ENCODE results near the gene PLXNA2.

PLXNA2 gene

DNA sequence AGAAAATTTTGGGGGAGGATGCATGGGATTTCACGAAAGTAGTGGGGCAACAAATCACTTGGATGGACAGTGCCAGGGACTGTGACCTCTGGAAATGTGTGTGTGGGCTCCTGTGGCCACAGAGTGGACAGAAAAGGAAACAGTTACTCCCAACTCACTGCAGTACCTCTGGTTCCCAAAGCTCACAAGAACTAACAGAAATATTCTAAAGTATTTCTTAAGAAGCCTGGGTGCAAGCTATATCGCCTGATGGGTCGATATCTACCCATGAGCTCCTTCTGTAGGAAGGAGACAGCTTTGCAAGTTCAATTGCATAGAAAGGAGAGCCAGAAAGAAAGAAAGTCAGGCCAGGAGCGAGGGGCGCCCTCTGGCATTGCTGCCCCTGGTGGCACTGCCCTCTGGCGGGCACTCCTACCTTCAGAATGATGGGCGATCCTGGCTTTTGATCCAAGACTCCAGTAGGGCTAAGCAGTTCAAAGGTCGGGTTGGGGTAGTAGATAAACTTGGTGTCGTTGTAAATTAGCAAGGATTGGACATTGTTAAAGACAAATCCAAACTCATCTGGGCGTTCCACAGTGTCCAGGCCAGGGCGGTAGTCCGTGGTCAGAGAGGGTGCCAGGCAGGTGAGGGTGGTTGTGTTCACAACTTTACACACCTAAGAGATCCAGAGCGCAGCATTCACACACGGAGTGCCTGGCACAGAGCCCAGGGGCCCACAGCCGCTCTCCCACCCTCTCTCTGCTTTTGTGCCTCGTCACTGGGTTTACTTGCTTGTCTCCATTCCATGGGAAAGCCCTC, 198.5 kb downstream of the PLXNA2 start:
- DNase-seq (ENCODE audit: low read depth in 2 of 2): no peak

GRCh38 chr1:208044589-208045462, 199.4 kb downstream of the PLXNA2 start:
- DNase-seq (ENCODE audit: low read depth in 2 of 2): no peak

DNA sequence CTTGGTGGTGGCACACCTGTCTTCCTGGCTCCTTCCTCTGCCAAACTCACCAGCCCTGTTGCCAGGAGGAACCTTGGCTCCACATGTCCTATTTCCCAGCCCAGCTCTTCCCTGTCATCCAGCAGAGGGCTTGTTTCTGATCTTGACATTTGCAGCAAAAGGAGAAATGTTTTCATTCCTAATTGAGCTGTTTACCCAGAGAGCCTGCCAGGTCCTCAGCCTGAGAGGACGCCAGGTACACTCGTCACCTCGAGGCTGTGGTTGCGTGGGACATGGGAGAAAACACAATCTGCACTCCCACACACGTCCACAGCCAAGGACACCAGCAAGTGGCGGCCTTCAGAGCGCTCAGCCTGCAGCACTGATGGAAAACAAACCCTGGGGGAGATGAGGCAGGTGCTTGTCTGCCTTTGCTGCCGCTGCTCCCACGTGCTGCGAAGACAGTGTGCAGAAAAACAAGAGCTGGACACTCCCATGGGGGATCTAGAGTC, 200.4 kb downstream of the PLXNA2 start:
- DNase-seq (ENCODE audit: low read depth in 2 of 2): no peak

- no peak for DNase-seq (ENCODE audit: low read depth in 2 of 2)
These were observed 201.3 kb downstream of the PLXNA2 start for GRCh38 chr1:208042868-208043267.

DNA sequence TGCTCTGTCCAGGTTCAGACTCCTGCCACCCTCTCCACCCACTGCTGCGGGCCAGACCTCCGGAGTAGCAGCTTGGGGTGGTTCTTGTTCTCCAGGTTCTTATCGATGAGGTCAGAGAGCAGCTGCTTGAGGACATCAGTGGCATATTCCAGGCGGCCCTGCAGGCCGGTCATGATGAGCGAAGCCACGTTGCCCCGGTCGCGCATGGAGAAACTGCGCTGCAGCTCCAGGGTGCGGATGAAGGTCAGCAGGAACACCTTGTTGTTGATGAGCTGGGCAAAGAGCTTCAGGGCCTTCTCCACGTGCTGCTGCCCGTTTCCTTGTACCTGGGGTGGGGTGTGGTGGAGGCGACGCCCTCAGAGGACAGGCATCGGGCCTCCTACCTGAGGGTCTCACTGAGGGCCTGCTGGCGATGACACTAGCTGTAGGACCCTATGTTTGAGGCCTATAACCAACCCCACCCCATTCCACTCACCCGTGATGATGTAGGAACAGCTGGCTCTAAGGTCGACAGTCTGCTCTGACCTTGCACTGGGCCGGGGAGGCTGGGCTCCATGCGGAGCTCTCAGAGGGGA, 202.1 kb downstream of the PLXNA2 start:
- DNase-seq (ENCODE audit: low read depth in 2 of 2): no peak

- no peak for DNase-seq (ENCODE audit: low read depth in 2 of 2)
These were observed 202.7 kb downstream of the PLXNA2 start for GRCh38 chr1:208041505-208041904.

- no peak for DNase-seq (ENCODE audit: low read depth in 2 of 2)
These were observed 203.3 kb downstream of the PLXNA2 start for GRCh38 chr1:208040821-208041297.

- DNase-seq (ENCODE audit: low read depth in 2 of 2): no peak
These were observed 204.4 kb downstream of the PLXNA2 start for GRCh38 chr1:208039536-208040332.

DNA sequence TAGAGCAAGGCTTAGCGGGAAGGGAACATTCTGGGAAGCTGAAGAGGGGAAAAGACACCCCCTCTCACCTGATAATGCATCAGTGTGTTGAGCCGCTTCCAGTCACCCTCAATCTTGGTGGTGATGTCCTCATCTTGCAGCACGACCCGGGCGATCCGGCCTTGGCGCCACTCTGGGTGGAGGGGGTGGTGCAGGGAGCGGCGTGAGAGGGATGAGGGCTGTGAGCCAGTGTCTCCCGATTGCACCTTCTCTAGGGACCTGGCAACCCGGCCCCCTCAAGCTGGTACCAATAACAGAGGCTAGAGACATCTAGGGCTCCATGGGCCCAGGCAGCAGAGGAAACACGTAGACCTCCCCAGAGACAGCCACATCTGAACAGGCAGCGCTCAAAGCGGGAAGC, 205.9 kb downstream of the PLXNA2 start:
- DNase-seq (ENCODE audit: low read depth in 2 of 2): no peak

DNA sequence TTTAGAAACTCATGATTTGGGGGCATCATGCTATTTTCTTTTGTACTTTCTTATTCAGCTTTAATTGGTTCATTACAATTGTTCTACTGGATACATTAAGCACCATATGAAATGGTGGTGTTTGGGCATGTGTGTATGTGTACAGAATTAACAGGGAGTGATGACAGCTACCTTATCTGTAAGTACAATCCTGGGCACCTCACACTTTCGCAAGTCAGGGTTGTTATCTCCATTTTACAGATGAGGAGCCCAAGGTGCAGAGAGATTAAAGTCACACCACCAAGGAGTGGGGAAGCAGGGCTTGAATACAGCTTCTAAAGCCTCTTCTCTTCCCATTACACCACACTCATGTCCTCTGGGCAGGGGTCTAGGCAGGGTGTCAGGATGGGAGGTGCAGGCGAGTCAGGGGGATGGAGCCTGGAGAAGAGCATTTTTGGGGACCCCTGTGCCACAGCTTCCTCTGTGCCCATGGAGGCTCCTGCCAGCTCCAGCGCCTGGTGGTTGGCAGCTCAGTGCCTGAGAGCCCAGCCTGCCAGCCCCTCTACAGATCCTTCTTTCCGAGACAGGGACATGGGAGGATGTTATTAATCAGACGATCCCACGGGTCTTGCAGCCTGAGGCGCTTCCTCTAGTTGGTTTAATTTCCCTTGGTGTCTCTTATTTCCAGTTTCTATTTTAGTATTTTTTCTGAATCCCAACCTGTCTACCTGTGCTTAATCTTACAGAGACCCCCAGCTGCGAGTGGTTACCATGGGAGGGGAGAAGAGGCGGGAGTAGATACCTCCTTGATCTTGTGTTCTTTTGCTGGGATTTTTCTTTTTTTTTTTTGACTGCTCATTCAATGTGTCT, 207.0 kb downstream of the PLXNA2 start:
- no peak for DNase-seq (ENCODE audit: low read depth in 2 of 2)

- DNase-seq (ENCODE audit: low read depth in 2 of 2): no peak
These were observed 207.9 kb downstream of the PLXNA2 start for GRCh38 chr1:208036106-208036808.

- no peak for DNase-seq (ENCODE audit: low read depth in 2 of 2)
These were observed 210.0 kb downstream of the PLXNA2 start for GRCh38 chr1:208034135-208034534.

GRCh38 chr1:208033236-208033635, 210.9 kb downstream of the PLXNA2 start:
- no peak for DNase-seq (ENCODE audit: low read depth in 2 of 2)

GRCh38 chr1:208031932-208032320, 212.3 kb downstream of the PLXNA2 start:
- DNase-seq (ENCODE audit: low read depth in 2 of 2): no peak

- no peak for DNase-seq (ENCODE audit: low read depth in 2 of 2)
These were observed 212.8 kb downstream of the PLXNA2 start for GRCh38 chr1:208031316-208031931.

DNA sequence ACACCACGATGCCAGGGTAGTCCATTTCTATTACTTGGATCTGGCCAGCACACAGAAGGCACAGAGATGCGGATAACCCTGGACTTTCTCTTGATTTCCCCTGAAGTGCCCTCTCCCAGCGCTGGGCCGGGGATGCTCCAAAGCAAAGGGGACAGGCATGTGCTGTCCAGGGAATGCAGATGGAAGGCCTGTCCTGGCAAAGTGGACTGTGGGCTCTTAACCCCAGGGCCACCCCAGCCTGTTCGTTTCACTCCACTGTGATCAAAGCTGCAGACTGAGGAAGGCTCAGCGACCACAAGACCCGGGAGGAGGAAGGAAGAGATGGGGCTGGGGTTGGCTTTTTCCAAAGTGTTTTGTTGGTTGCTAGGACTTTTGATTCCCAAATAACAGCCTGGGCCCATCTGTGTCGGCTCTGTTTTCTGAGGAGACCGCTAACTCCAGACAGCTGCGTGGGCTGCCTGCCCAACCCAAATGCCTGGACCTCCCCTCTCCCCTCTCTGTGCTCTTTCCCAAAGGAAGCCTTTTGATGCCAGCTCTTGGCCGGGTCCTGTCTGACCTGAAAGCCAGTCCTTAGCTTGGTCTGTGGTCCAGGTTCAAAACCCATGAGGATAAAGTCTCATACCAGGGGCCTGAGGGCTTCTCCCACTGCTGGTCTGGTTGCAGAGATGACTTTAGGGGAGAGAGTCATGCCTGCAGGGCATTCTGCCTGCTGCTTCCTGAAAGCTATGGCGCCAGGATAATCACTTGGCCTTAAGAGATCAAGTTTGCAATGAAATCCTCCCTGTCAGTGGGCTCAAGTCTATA, 213.7 kb downstream of the PLXNA2 start:
- DNase-seq (ENCODE audit: low read depth in 2 of 2): no peak

- no peak for DNase-seq (ENCODE audit: low read depth in 2 of 2)
These were observed 214.6 kb downstream of the PLXNA2 start for GRCh38 chr1:208029381-208030287.

DNA sequence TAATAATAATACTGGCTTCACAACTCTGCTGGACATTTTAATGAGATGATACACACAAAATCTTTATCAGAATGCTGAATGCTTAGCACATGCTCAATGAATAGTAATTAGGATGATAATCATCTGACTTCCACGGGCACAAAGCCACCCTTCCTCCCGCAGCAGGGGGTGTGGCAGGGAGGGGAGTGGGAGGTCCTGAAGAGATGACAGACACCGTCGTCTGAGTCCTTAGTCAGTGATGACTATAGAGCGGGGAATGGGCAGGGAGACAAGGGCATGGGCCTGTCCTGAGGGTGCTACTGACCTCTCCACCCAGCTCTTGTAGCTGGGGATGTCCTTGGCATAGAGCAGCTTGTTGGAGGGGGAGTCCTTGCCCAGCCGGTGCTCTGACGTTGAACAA, 215.7 kb downstream of the PLXNA2 start:
- no peak for DNase-seq (ENCODE audit: low read depth in 2 of 2)

Data from stimulated activated CD4-positive, alpha-beta T cell treated with anti-CD3 and anti-CD28 coated beads, Interleukin-4, amount 100 ng/mL, for 48 hours (primary cell).